KG1 (cell line): Measurements from ENCODE around the gene ACKR3.

ENCODE experiments used
- DNase-seq: peaks from one replicate; lab custom pipeline; 2025; lab: John Stamatoyannopoulos, UW

ACKR3 gene

DNA sequence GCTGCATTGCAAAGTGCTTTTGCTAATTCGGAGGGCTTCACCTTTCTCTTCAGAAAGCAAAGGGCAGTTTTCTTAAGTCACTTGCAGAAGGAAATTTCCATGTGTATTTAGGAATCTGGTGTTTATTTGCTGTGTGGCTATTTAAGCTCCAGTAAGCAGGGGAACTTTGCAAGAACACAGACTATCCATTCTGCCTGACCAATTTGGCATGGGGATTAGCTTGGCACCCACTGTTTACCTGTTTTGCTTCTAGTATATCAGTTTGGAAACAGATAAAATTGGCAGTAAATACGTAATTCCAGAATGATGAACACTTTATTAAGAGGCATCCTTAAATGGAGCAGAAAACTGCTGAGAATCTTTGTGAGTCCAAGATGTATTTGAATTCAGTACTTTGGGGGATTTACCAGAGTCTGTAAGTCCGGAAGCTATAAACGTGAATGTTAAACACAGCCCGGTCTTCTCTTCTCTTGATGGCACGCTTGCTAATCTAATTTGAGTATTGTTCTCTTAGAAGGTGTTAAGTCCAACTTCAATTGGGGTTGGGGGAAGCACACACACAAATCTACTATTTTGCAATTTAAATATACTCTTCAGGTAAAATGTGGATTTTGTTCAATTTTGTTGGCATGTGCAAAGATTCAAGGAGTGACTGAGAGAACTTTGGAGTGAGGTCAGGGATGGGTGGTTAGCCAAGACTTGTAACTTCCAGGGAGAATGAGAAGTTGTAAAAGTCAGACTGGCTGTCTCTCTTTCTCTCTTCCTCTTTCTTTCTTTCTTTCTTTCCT is 650 bp downstream of the ACKR3 start:
- no peak for DNase-seq

DNA sequence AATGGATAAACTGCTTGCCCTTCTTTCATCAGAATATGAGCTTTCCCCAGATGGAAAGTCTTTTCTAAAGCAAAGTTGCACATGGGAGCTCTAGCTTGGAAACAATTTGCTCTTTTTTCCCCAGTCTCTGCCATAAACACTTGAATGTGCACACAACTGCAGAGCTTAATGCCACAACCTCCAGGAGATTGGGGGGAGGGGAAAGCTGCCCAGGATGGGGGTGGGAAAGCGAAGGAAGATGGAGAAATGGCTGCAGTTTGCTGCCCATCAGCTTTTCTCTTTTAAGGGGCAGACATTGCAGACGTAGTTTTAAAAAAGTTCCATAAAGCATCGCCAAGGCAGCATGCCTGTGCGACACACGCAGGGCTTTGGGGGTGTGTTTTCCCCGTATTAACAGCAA is 1.5 kb downstream of the ACKR3 start:
- no peak for DNase-seq

DNA sequence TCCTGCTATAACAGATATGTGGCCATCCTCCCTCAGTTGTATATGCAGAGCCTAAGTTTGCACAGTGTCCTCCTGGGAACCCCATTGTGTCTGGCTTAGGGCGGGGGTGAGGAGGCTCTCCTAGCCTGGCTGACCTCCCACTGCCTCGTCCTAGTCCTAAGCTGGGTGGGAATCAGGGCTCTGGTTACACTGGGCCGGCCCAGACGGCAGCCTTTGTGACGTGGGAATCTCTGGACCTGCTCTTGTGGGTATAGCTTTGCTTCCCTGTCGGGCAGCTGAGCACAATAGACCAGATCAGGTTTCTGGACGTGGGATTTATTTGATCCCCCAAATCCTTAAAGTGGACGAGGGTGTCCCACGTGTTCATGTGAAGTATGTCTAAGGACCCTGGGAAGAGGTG is 2.9 kb downstream of the ACKR3 start:
- DNase-seq = no peak

DNA sequence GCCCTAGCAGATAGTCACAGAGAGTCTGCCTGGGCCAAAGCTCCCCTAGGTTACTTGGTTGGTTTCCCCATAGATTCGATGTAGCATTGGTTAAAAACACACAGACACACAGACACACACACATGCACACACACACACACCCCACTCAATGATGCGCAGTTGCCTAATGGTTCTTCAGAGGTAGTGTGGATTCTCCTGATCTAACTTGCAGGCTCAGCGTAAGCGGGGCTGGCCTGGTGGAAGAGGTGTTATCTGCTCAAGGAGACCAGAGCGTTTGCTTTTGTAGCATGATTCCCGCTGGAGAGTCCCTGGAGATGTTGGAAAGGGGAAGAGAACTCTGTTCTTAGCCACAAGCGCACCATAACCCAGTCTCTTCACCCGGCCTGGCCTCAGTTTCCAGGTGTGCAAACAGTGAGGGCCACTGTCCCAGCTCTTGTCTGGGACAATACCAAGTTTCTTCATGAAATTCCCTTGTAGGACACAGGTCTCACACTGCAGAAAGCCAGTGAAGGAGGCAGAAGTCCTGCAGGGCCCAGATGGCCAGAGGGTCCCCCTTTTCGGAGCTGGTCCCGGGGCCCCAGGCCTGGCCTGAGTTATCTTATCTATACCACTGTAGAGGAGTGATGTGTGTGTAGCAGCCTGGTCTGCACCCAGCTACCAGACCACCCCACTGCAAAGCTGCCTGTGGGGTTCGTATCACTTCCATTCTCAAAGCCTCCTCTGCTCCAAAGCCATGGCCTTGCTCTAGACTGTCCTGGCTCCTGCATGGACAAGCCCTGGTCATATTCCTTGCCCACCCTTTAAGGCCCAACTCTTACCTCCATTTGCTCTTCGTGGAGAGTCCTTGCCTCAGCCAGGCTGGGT is 3.7 kb downstream of the ACKR3 start:
- no peak for DNase-seq

DNA sequence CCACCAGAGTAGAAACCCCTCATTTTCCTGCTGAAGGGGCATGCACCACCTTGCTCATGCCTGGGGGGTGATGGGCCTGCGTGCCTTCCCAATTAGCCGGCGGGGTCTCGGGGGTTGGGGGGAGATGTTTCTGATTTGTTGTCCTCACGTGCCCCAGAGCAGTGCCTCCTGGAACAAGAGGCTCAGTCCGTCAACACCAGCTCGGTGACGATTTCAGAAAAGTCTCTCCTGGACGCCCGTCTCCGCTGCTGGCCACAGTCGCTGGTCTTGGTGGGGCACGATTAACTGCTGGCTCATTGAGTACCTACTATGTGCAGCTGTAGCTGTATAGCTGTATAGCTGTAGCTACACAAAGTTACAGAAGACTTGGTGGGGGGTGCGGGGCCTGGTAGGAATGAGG is 4.4 kb downstream of the ACKR3 start:
- DNase-seq = no peak

DNA sequence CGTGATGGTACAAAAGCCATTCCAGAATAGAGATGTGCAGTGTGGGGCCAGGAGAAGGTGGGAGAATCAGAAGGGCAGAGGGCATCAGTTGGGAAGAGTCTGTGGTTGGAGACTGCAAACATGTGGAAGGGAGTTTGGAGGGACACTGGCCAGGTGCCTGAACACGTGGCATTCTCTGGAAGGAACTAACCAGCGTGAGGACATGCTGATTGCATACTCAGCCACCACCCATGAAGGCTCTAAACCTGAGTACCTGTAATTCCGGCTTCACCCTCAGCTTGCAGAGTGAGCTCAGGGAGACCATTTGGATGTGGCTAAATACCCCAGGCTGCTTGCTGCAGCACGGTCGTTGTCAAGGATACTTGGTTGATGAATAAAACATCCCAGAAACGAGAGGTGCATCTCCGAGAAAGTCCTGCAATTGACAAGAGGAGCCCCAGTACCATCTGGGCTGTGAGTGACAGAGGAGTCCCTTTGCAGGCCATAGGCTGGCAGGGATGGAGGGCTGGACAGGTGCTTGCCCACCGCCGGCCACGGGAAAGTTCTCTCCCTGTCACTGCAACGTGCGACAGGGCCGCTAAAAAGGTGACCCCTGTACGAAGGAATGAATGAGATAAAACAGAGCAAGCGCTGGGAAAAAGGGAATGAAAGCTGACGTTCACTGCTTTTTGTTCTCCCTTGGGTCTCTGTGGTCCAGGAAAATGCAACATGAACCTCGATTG is 5.0 kb downstream of the ACKR3 start:
- DNase-seq = no peak

DNA sequence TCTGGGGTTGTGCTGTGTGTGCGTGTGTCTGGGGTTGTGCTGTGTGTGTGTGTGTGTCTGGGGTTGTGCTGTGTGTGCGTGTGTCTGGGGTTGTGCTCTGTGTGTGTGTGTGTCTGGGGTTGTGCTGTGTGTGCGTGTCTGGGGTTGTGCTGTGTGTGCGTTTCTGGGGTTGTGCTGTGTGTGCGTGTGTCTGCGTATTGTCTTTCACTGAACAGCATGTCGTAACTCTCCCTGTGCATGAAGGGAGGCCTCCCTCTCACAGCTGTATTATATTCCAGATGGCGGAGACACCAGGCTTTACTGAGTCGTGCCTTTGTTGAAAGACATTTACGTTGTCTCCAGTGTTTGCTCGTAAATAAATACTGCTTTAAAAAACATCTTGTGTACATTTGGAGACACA is 5.9 kb downstream of the ACKR3 start:
- no peak for DNase-seq

DNA sequence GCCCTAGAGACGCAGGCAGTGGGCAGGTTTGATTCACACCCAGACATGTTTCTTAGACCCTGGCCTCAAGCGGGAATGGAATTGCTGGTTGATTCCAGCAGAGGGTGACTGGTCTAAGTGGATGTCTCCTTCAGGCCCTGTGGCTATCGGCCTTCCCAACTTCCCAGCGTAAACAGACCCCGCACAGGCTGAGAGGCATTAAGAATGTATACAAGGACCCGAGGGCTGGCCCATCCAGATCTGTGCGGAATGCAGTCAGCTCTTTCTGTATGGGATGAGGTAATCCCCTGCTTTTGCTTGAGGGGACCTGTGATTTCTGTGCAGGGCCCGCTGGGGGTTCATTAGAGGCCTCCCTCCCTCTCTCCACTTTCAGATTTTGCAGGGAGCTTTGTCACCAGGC is 6.5 kb downstream of the ACKR3 start:
- DNase-seq = no peak

DNA sequence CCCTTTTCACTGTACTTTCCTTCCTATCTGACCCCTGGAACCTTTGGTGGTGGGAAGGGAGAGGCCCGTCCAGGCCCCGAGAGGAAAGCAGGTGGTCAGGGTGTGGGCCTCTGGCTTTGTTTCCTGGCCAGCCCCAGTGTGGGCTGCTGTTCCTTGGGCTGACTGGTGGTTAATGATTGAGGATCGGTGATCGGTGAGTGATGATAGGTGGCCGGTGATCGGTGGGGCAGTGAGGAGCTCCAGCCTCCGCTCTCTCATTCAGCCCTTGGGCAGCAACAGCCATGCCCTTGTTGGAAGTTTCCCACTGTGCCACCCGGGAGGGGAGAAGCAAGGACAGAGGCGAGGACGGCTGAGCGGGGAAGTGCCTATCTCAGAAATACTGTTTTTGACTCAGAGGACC is 7.3 kb downstream of the ACKR3 start:
- DNase-seq = no peak

DNA sequence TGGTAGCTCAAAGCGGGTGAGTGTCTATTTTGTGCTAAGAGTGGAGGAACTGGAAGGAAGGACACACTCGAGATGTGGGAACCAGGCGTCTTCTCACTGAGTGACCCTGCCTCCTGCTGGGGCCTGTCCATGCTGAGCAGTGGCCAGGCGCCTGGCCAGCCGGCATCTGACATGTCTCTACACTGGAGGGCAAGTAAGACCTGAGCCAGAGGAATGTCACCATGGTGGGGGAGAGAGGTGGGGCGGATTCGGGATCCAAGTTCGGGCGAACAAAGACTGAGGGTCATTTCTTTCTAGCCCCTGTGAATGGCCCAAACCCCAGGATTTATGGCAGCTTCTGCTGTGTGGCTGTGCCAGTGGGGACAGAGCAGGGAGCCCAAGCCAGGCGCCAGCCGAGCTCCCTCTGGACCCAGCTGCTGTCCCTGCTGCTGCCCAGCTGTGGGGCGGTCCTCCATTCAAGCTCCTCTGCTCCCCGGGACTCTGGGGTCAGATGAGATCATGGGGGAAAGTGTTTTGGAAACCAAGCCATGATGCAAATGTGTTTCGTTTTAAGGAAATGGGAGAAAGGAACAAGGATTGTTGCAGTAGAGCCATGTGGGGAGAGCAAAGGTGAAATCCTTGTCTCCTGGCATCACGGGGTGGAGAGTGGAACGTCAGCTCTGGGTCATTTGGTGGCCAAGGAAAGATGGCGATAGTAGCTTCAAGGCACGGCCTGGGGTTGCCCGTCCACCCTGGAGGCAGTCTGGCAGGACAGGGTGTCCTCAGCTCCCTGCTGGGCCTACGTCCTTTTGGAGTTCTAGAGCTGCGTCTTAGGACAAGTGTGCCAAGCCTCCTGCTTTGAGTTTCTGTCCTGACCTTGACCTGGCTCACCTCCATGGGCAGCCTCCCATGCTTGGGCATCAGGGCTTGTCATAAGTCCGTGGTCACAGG is 8.1 kb downstream of the ACKR3 start:
- DNase-seq = no peak

DNA sequence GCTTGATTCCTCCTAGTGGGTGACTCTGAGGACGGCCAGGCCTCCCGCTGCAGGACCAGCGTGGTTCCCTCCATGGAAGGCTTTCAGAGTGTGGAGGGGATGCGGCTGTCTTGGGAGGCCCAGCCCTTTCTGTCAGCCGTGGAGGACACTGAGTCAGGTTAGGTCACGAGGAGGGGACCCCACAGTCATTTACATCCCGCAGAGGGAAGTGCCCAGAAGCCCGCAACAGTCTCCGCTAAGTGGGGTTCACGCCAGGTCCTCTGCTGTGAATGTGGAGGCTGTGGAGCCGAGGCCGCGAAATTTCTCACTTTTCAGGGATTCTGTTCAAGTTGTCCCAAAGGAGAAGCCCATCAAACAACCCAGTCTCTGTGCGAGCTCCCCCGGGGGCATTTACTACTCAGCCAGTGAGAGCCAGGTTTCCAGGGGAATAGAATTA is 8.8 kb downstream of the ACKR3 start:
- no peak for DNase-seq

DNA sequence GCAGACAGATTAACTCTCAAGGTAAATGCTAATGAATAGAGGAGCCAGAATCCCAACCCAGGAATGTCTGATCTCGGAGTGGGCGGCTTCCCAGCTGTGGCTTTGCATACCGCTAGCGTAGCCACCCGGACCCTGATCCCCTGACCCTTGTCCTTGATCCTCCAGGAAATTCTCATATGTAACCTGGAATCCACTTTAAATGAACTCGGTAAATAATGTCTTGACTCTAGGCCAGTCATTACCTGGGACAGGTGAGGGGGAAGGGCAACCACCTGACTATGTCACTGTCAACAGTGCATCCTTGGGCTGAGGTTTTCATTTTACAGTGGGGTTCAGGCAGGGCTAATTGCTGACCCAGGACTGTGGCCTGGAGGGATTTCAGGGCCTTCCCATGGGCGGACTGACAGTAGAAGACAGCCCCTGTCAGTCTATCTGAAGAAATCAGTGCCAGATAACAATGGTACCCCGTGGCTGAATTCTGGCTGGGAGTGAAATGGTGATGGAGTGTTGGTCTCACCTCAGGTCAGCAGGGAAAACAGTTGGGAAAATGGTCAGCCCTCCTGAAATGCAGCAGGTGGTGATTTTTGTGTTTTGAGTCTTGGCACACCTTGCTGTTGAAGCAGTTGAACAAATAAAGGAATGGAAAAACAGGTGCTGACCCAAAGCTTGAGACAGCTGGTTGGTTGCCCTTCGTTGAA is 9.6 kb downstream of the ACKR3 start:
- no peak for DNase-seq

DNA sequence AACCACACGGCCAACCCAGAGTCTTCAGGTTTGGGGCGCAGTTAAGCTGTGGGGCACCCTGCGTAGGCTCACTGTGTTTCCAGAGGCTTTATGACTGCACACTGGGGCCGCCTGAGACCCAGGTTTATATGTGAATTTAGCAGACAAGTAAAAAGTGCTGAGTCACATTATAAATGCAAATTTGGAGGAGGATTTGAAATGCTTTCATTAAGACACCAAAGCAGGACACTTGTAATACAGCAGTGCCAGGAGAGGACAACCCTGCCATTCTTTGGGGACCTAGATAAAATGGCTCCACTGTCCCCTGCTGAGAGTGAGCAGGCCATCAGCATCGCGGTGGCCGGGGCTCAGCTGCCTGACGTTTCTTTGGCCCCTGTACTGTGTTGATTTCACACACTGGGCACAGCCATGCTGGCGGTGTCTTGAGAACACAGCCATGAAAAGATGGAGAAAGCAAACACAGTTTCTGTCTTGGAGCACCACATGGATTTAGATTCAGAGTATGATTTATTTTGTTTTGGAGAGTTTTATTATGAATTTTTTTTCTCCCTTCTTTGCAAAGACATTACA is 10.2 kb downstream of the ACKR3 start:
- DNase-seq = no peak

DNA sequence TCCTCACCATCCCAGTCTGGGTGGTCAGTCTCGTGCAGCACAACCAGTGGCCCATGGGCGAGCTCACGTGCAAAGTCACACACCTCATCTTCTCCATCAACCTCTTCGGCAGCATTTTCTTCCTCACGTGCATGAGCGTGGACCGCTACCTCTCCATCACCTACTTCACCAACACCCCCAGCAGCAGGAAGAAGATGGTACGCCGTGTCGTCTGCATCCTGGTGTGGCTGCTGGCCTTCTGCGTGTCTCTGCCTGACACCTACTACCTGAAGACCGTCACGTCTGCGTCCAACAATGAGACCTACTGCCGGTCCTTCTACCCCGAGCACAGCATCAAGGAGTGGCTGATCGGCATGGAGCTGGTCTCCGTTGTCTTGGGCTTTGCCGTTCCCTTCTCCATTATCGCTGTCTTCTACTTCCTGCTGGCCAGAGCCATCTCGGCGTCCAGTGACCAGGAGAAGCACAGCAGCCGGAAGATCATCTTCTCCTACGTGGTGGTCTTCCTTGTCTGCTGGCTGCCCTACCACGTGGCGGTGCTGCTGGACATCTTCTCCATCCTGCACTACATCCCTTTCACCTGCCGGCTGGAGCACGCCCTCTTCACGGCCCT is 11.2 kb downstream of the ACKR3 start:
- DNase-seq = no peak

DNA sequence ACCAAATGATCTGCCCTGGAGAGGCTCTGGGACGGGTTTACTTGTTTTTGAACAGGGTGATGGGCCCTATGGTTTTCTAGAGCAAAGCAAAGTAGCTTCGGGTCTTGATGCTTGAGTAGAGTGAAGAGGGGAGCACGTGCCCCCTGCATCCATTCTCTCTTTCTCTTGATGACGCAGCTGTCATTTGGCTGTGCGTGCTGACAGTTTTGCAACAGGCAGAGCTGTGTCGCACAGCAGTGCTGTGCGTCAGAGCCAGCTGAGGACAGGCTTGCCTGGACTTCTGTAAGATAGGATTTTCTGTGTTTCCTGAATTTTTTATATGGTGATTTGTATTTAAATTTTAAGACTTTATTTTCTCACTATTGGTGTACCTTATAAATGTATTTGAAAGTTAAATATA is 11.9 kb downstream of the ACKR3 start:
- DNase-seq = no peak

DNA sequence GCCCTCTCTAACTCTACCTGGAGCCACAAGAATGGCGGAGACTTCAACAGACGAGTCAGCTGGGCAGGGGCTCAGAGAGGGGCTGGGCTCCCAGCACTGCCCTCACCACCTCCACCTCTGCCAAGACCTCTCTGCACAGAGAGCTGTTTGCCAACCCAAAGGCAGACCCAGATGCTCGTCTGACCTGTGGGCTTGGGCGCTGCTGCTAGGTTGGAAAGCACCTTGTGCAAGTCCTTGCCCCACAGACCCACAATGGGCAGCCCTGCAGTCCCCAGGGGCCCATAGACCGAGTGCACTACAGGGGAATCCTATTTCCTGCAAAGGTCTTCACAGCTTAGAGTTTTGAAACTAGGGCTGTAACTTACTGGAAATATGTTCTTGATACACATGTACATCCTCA is 13.3 kb downstream of the ACKR3 start:
- no peak for DNase-seq

DNA sequence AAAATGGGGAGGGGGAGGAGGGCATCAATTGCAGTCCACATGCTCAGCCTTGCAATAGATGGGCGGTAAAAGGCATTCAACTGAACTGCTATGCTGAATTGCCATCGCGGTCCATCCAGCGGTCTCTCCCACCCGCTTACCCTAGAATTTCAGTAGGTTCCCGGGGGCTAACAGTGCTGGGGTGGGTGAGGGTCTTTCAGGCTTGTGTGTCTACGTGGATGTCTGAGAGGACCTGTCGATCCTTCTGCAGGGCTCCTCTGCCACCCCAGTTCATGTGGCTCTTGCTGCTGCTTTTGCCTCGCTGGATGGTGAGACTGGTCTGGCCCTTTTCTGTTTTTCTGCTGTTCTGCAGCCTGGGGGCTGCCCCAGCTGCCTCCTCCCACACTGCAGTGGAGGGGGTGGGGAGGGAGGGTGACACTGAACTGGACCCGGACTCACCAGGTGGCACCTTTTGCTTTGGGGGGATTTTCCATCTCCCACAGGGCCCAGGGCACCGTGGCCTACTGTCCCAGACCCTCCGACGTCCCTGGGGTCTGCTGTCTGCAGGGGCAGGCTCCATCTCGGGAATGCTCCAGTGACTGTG is 14.1 kb downstream of the ACKR3 start:
- no peak for DNase-seq

DNA sequence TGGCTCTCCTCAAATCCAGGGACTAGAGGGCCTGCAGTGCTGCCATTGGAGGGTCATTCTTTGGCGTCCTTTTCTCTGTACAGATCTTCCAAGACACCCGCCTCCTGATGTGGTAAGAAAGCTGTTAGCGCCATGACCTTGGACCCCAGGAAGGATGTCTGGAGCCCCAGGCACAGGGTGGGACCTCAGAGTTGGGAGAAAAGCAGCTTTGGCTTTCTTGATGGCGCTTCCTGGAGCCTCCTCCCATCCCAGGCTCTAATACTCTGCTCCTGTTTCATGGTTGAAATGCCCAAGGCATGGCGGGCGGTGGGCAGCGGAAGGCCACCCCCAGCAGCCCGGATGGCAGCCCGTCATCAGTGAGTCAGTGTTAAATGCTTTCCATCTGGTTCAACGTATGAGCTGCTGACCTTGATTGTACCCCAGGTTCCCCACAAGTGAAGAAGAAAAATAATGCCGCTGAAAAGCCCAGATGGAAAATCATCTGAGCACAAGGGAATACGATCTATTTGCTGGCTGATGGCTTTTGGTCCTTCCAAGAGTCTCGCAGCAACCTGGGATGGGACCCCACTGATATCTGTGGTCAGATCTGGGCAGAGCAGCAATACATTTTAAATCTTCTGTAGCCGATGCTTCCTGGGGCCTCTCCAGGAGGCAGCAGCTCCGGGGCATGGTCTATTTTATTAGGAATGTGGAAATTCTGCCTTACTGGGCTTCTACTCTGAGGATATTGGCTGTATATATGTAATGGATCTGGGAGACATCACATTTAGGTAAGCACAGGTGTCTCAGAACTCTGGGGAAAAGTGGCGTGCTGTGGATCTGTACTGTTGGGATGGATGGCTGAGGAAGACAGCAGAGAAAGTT is 15.1 kb downstream of the ACKR3 start:
- no peak for DNase-seq

DNA sequence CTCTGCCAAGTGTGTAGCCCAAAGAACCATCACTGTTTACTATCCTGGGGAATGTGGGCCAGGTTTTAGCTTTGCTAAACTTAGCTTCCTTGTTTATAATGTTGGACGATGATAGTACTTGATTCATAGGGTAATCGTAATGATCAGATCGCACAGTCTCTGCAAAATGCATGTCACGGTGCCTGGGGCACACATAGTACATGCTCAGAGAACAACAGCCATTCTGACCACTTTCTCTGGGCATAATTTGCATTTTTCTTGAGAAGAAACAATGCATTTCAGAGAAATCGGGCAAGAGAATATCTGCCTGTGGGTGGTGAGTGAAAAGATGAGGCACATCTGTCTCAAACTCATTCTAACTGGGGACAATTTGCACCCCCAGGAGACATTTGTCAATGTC is 16.3 kb downstream of the ACKR3 start:
- no peak for DNase-seq
